Activated CD8-positive, alpha-beta T cell treated with anti-CD3 and anti-CD28 coated beads, Interleukin-2, amount 10 ng/mL, durations not matched to agents 7 days and 5 days (primary cell): ENCODE data around the gene FRMPD4. TPM values are rescaled to one million over a fixed set of nuclear protein-coding genes. Genes with fewer than 3 reads are reported as not detected.
A peak's percentile ranks its signal among the peaks of the same experiment; 100 is the strongest.
"Not testable (repeated sequence)": the region's sequence is repeated elsewhere in the genome, so short reads cannot be mapped to it uniquely, and the experiment has no call there.

Experiments
- ATAC-seq: fragments of 150-1000 bp; cut with Tn5 transposase; one replicate; pipeline ENCODE4 v1.10.0; 2021; ENCODE audit warnings: moderate library complexity
- CTCF ChIA-PET: fragments of 350-600 bp; sonication (Branson Sonifier 250); formaldehyde crosslinking; loops from one replicate; lab custom pipeline; 2021; ENCODE audit warnings: antibody characterized with exemption; lab: Charles Lee
- POLR2A ChIA-PET: fragments of 350-600 bp; sonication (Branson Sonifier 250); formaldehyde crosslinking; loops from one replicate; lab custom pipeline; 2021; ENCODE audit warnings: antibody characterized with exemption; lab: Charles Lee
- DNase-seq: peaks from one replicate; pipeline ENCODE4 v3.0.0-alpha.2; 2020
- H3K27ac Mint-ChIP-seq: one replicate; pipeline ENCODE4 v1.8.0; 2021; ENCODE audit warnings: mild to moderate bottlenecking, mixed read lengths
- H3K27me3 Mint-ChIP-seq: one replicate; pipeline ENCODE4 v1.8.0; 2021; ENCODE audit warnings: low read depth, mixed read lengths
- H3K36me3 Mint-ChIP-seq: one replicate; pipeline ENCODE4 v1.8.0; 2021; ENCODE audit warnings: low read depth, mixed read lengths
- H3K4me1 Mint-ChIP-seq: one replicate; pipeline ENCODE4 v1.8.0; 2021; ENCODE audit warnings: low read depth, mixed read lengths
- H3K4me3 Mint-ChIP-seq: one replicate; pipeline ENCODE4 v1.8.0; 2021; ENCODE audit warnings: mild to moderate bottlenecking, mixed read lengths
- H3K9me3 Mint-ChIP-seq: one replicate; pipeline ENCODE4 v1.8.0; 2022; ENCODE audit warnings: mixed read lengths; ENCODE audit not compliant: insufficient read depth
- total RNA-seq, 2 experiments: library from RNA; stranded (reverse); gene quantifications; one replicate each; pipeline ENCODE4 v1.2.3, GENCODE V29; 2021

FRMPD4 gene
- total RNA-seq, 2 experiments from 2014 or later, result not detected

- H3K4me3 Mint-ChIP-seq, H3K27ac Mint-ChIP-seq, H3K27me3 Mint-ChIP-seq, ATAC-seq, H3K4me1 Mint-ChIP-seq, CTCF ChIA-PET, H3K36me3 Mint-ChIP-seq, POLR2A ChIA-PET, DNase-seq, H3K9me3 Mint-ChIP-seq: not testable (repeated sequence)
Measured at GRCh38 chrX:12515384-12515783, 377.1 kb downstream of the FRMPD4 start.

- Mint-ChIP-seq H3K9me3 (no peaks in the 10 kb centered on the region), H3K4me1 (no peaks in the 10 kb centered on the region), H3K27ac (no peak overlapping the region), H3K27me3 (no peaks in the 10 kb centered on the region), H3K4me3 (no peak overlapping the region), H3K36me3 (no peaks in the 10 kb centered on the region)
- ATAC-seq (no peak), DNase-seq (no peak)
- ChIA-PET POLR2A (no interaction called here), CTCF (no interaction called here)
Measured at GRCh38 chrX:12526306-12526705, 388.0 kb downstream of the FRMPD4 start.

GRCh38 chrX:12538096-12538495 lies 399.8 kb downstream of the FRMPD4 start:
- H3K27ac Mint-ChIP-seq, H3K27me3 Mint-ChIP-seq, H3K4me1 Mint-ChIP-seq, CTCF ChIA-PET, H3K9me3 Mint-ChIP-seq, POLR2A ChIA-PET, ATAC-seq, DNase-seq, H3K36me3 Mint-ChIP-seq, H3K4me3 Mint-ChIP-seq: not testable (repeated sequence)

DNA sequence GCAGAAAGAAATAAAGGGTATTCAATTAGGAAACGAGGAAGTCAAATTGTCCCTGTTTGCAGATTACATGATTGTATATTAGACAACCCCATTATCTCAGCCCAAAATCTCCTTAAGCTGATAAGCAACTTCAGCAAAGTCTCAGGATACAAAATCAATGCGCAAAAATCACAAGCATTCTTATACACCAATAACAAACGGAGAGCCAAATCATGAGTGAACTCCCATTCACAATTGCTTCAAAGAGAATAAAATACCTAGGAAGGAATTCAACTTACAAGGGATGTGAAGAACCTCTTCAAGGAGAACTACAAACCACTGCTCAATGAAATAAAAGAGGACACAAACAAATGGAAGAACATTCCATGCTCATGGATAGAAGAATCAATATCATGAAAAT lies 404.0 kb downstream of the FRMPD4 start:
- H3K27me3 Mint-ChIP-seq, DNase-seq, H3K36me3 Mint-ChIP-seq, H3K27ac Mint-ChIP-seq, POLR2A ChIA-PET, H3K9me3 Mint-ChIP-seq, H3K4me1 Mint-ChIP-seq, H3K4me3 Mint-ChIP-seq, ATAC-seq, CTCF ChIA-PET: not testable (repeated sequence)

- ATAC-seq, result no peak
- DNase-seq, result no peak
- H3K9me3 Mint-ChIP-seq, result no peaks in the 10 kb centered on the region
- H3K4me1 Mint-ChIP-seq, result no peaks in the 10 kb centered on the region
- POLR2A ChIA-PET, result no interaction called here
- CTCF ChIA-PET, result no interaction called here
- H3K36me3 Mint-ChIP-seq, result no peaks in the 10 kb centered on the region
- H3K27ac Mint-ChIP-seq, result no peak overlapping the region
- H3K27me3 Mint-ChIP-seq, result no peaks in the 10 kb centered on the region
- no peak overlapping the region for H3K4me3 Mint-ChIP-seq
Measured at GRCh38 chrX:12548341-12548740, 410.1 kb downstream of the FRMPD4 start.

DNA sequence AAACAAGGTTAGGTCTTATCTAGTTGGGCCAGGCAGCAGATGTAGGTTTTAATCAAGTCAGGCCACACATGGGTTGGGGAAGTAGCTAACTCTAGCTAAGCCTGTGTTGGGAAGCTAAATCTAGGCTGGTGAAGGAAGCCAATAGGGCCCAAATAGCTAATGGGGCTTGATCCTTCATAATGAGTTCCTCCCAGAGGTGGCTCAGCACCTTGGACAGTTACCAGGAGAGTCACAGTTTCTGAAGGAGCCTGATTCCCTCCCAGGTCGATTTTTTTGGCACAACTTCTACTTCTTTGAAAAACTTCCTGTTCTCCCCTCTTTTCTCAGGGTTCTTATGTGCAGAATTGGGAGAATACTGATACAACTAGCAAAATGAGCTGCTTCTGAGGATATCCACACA lies 410.5 kb downstream of the FRMPD4 start:
- CTCF ChIA-PET, result no interaction called here
- H3K4me1 Mint-ChIP-seq, result no peaks in the 10 kb centered on the region
- peak; percentile 21 for DNase-seq

GRCh38 chrX:12554206-12554605 lies 415.9 kb downstream of the FRMPD4 start:
- ChIA-PET POLR2A (no interaction called here), CTCF (no interaction called here)
- H3K4me3 Mint-ChIP-seq, result no peak overlapping the region
- H3K9me3 Mint-ChIP-seq, result no peaks in the 10 kb centered on the region
- H3K36me3 Mint-ChIP-seq, result no peaks in the 10 kb centered on the region
- no peaks in the 10 kb centered on the region for H3K27me3 Mint-ChIP-seq
- no peak overlapping the region for H3K27ac Mint-ChIP-seq
- DNase-seq, result no peak
- ATAC-seq, result no peak
- no peaks in the 10 kb centered on the region for H3K4me1 Mint-ChIP-seq

More for the DNA sequence above, 410.5 kb downstream of the FRMPD4 start:
- H3K36me3 Mint-ChIP-seq, result no peaks in the 10 kb centered on the region
- no peaks in the 10 kb centered on the region for H3K9me3 Mint-ChIP-seq
- POLR2A ChIA-PET, result no interaction called here
- H3K27me3 Mint-ChIP-seq, result no peaks in the 10 kb centered on the region
- H3K4me3 Mint-ChIP-seq, result no peak overlapping the region
- no peak for ATAC-seq
- no peak overlapping the region for H3K27ac Mint-ChIP-seq

- Mint-ChIP-seq H3K4me1 (no peaks in the 10 kb centered on the region), H3K4me3 (no peak overlapping the region), H3K27ac (no peak overlapping the region), H3K27me3 (no peaks in the 10 kb centered on the region), H3K9me3 (no peaks in the 10 kb centered on the region), H3K36me3 (no peaks in the 10 kb centered on the region)
- ATAC-seq, result no peak
- POLR2A ChIA-PET, result no interaction called here
- DNase-seq, result no peak
- CTCF ChIA-PET, result no interaction called here
Measured at GRCh38 chrX:12563121-12563520, 424.8 kb downstream of the FRMPD4 start.

DNA sequence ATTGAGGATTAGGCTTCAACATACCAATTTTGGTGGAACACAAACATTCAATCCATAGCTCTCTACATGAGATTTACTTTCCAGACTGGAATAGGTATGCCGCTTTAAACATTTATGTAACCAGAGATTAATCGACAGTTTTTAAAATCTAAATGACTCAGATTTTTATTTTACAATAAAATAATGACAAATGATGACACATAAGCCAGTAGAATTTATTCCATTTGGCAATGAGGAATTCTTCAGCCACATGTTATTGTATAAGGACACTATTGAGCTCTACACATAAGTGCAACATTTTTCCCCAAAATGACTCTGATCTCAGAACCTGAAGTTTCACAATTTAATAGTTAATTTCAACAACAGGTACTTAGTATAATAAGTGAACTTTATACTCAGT lies 425.9 kb downstream of the FRMPD4 start:
- no peak overlapping the region for H3K27ac Mint-ChIP-seq
- H3K4me3 Mint-ChIP-seq, result no peak overlapping the region
- ChIA-PET CTCF (no interaction called here), POLR2A (no interaction called here)
- DNase-seq (no peak), ATAC-seq (no peak)
- no peaks in the 10 kb centered on the region for H3K9me3 Mint-ChIP-seq
- no peaks in the 10 kb centered on the region for H3K36me3 Mint-ChIP-seq
- H3K27me3 Mint-ChIP-seq, result no peaks in the 10 kb centered on the region
- H3K4me1 Mint-ChIP-seq, result no peaks in the 10 kb centered on the region

GRCh38 chrX:12567857-12568256 lies 429.6 kb downstream of the FRMPD4 start:
- no peak for DNase-seq
- CTCF ChIA-PET, result no interaction called here
- H3K36me3 Mint-ChIP-seq, result no peaks in the 10 kb centered on the region
- H3K9me3 Mint-ChIP-seq, result no peaks in the 10 kb centered on the region
- no peak for ATAC-seq
- POLR2A ChIA-PET, result no interaction called here
- H3K27ac Mint-ChIP-seq, result no peak overlapping the region
- H3K4me3 Mint-ChIP-seq, result no peak overlapping the region
- H3K4me1 Mint-ChIP-seq, result no peaks in the 10 kb centered on the region
- no peaks in the 10 kb centered on the region for H3K27me3 Mint-ChIP-seq

GRCh38 chrX:12570859-12571501 lies 432.7 kb downstream of the FRMPD4 start:
- DNase-seq (no peak), ATAC-seq (no peak)
- no peaks in the 10 kb centered on the region for H3K27me3 Mint-ChIP-seq
- H3K36me3 Mint-ChIP-seq, result no peaks in the 10 kb centered on the region
- no peaks in the 10 kb centered on the region for H3K4me1 Mint-ChIP-seq
- POLR2A ChIA-PET, result no interaction called here
- H3K4me3 Mint-ChIP-seq, result no peak overlapping the region
- no peaks in the 10 kb centered on the region for H3K9me3 Mint-ChIP-seq
- CTCF ChIA-PET, result no interaction called here
- no peak overlapping the region for H3K27ac Mint-ChIP-seq

DNA sequence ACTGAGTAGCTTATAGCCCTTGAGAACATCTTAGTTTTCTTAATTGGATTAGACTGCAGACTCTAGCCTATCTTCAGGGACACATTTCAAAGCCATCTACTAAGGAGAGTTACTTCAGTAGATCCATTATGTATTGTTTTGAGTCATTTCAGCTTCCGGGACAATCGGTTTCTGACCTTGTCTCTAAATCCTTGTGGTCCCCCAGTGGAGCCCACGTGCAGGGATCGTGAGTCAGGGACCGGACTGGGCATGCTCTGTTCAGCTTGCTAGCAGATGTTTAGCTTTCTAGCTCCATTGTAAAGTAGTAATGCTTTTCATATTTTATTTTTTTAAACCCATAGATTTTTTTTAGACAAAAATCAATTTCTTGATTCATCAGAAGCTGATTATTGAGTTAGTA lies 441.0 kb downstream of the FRMPD4 start:
- no peaks in the 10 kb centered on the region for H3K36me3 Mint-ChIP-seq
- DNase-seq (no peak), ATAC-seq (no peak)
- no peaks in the 10 kb centered on the region for H3K4me1 Mint-ChIP-seq
- ChIA-PET CTCF (no interaction called here), POLR2A (no interaction called here)
- H3K27me3 Mint-ChIP-seq, result no peaks in the 10 kb centered on the region
- no peaks in the 10 kb centered on the region for H3K9me3 Mint-ChIP-seq
- H3K27ac Mint-ChIP-seq, result no peak overlapping the region
- H3K4me3 Mint-ChIP-seq, result no peak overlapping the region

GRCh38 chrX:12580548-12580947 lies 442.3 kb downstream of the FRMPD4 start:
- no peak for DNase-seq
- no peak overlapping the region for H3K4me3 Mint-ChIP-seq
- no peaks in the 10 kb centered on the region for H3K36me3 Mint-ChIP-seq
- CTCF ChIA-PET, result no interaction called here
- no peaks in the 10 kb centered on the region for H3K9me3 Mint-ChIP-seq
- ATAC-seq, result no peak
- H3K27ac Mint-ChIP-seq, result no peak overlapping the region
- POLR2A ChIA-PET, result no interaction called here
- no peaks in the 10 kb centered on the region for H3K4me1 Mint-ChIP-seq
- H3K27me3 Mint-ChIP-seq, result no peaks in the 10 kb centered on the region
